H1 (cell line): ENCODE measurements around the gene NAV3. TPM values are rescaled to one million over a fixed set of nuclear protein-coding genes. Genes with fewer than 3 reads are reported as not detected.

Experiments
- CTCF ChIA-PET: fragments of 300-600 bp; sonication (Branson Sonifier 250); formaldehyde crosslinking; loops from one replicate; lab custom pipeline; 2021; ENCODE audit not compliant: partially characterized antibody; lab: Charles Lee
- POLR2A ChIA-PET: fragments of 300-600 bp; sonication (Branson Sonifier 250); formaldehyde crosslinking; loops from one replicate; lab custom pipeline; 2021; ENCODE audit warnings: inconsistent platforms; ENCODE audit not compliant: partially characterized antibody; lab: Charles Lee
- DNase-seq, 2 experiments: peaks; one replicate each; pipeline versions ENCODE4 v3.0.0 to v3.0.0-alpha.2; 2010 to 2022; ENCODE audit warnings: low spot score in 2 of 2, low read depth in 1 of 2, mixed read lengths in 1 of 2
- FAIRE-seq: peaks from 2 replicates; lab custom pipeline; 2011; peaks lifted over from hg19 to GRCh38; lab: Jason Lieb, UNC
- H2AFZ ChIP-seq: 2 replicates; pipeline ENCODE4 v1.8.1; 2012; ENCODE audit warnings: low read length, inconsistent platforms
- H2AK5ac ChIP-seq: 2 replicates; pipeline ENCODE4 v1.6.1; 2013; ENCODE audit warnings: low read depth, low read length
- H2BK120ac ChIP-seq: replicated peaks from 2 replicates; pipeline ENCODE3; 2013; ENCODE audit warnings: low read depth, low read length, inconsistent platforms
- H2BK12ac ChIP-seq: 2 replicates; pipeline ENCODE4 v1.6.1; 2013; ENCODE audit warnings: low read depth, low read length
- H2BK15ac ChIP-seq: 2 replicates; pipeline ENCODE4 v1.6.1; 2013; ENCODE audit warnings: low read length
- H2BK20ac ChIP-seq: 2 replicates; pipeline ENCODE4 v1.6.1; 2013; ENCODE audit warnings: low read length
- H2BK5ac ChIP-seq: 2 replicates; pipeline ENCODE4 v1.6.1; 2013; ENCODE audit warnings: low read depth, low read length
- H3K14ac ChIP-seq: 2 replicates; pipeline ENCODE4 v1.6.1; 2013; ENCODE audit warnings: inconsistent platforms; ENCODE audit not compliant: insufficient read length
- H3K18ac ChIP-seq: 2 replicates; pipeline ENCODE4 v1.6.1; 2013; ENCODE audit warnings: low read length; ENCODE audit errors: extremely low read depth
- H3K23ac ChIP-seq: 2 replicates; pipeline ENCODE4 v1.6.1; 2013; ENCODE audit warnings: inconsistent platforms; ENCODE audit not compliant: insufficient read length
- H3K23me2 ChIP-seq: 2 replicates; pipeline ENCODE4 v1.6.1; 2013; ENCODE audit warnings: low read depth, low read length
- H3K27ac ChIP-seq: 2 replicates; pipeline ENCODE4 v1.6.1; 2011; ENCODE audit warnings: low read depth, low read length, inconsistent platforms
- H3K27me3 ChIP-seq, 4 experiments: replicated peaks in 1 of 4; 1 replicate in 1 of 4; 2 replicates in 3 of 4; pipeline versions ENCODE4 v1.6.1 to v1.8.1; 2011 to 2013; ENCODE audit warnings: low read length in 3 of 4, mild to moderate bottlenecking in 3 of 4, inconsistent platforms in 2 of 4, mixed read lengths in 2 of 4, moderate library complexity in 1 of 4; ENCODE audit not compliant: control insufficient read depth in 3 of 4, insufficient read depth in 3 of 4; ENCODE audit errors: extremely low read depth in 1 of 4
- H3K36me3 ChIP-seq, 4 experiments: 2 replicates each; pipeline versions ENCODE4 v1.6.1 to v1.8.1; 2011 to 2013; ENCODE audit warnings: mild to moderate bottlenecking in 4 of 4, low read length in 3 of 4, moderate library complexity in 2 of 4, control low read depth in 1 of 4, inconsistent platforms in 1 of 4; ENCODE audit not compliant: insufficient read depth in 4 of 4, control insufficient read depth in 2 of 4
- H3K4ac ChIP-seq: replicated peaks from 2 replicates; pipeline ENCODE3; 2013; ENCODE audit warnings: low read length, low read depth, mixed read lengths, inconsistent platforms; ENCODE audit not compliant: insufficient read length
- H3K4me1 ChIP-seq, 4 experiments: replicated peaks in 1 of 4; 1 replicate in 1 of 4; 2 replicates in 3 of 4; pipeline versions ENCODE4 v1.6.1 to v1.8.1; 2011 to 2013; ENCODE audit warnings: low read length in 3 of 4, inconsistent platforms in 2 of 4, mixed read lengths in 1 of 4; ENCODE audit not compliant: insufficient read depth in 4 of 4, control insufficient read depth in 3 of 4
- H3K4me2 ChIP-seq, 2 experiments: 2 replicates each; pipeline versions ENCODE4 v1.6.1 to v1.8.1; 2011 to 2013; ENCODE audit warnings: low read depth in 2 of 2, low read length in 2 of 2, control low read depth in 1 of 2, inconsistent platforms in 1 of 2, mild to moderate bottlenecking in 1 of 2; ENCODE audit not compliant: insufficient read depth in 1 of 2
- H3K4me3 ChIP-seq, 4 experiments: fragments of 200-600, 300-600 bp in 1 of 4; sonication (generic), shearing (Covaris generic), sonication (Bioruptor Twin) in 1 of 4; 2 replicates each; pipeline versions ENCODE4 v1.5.1 to v1.8.1; 2011 to 2016; ENCODE audit warnings: low read length in 4 of 4, low read depth in 3 of 4, control low read depth in 2 of 4, inconsistent platforms in 2 of 4, mild to moderate bottlenecking in 2 of 4, mixed read lengths in 1 of 4, moderate library complexity in 1 of 4; ENCODE audit not compliant: insufficient read depth in 2 of 4; ENCODE audit errors: extremely low read depth in 1 of 4
- H3K56ac ChIP-seq: replicated peaks from 2 replicates; pipeline ENCODE3; 2013; ENCODE audit warnings: low read depth, mild to moderate bottlenecking, mixed read lengths, low read length, inconsistent platforms; ENCODE audit not compliant: insufficient read length
- H3K79me1 ChIP-seq: 2 replicates; pipeline ENCODE4 v1.6.1; 2013; ENCODE audit warnings: low read depth, low read length, control low read depth
- H3K79me2 ChIP-seq, 2 experiments: 2 replicates each; pipeline versions ENCODE4 v1.6.1 to v1.8.1; 2012 to 2013; ENCODE audit warnings: low read length in 2 of 2, mild to moderate bottlenecking in 2 of 2, inconsistent platforms in 1 of 2; ENCODE audit not compliant: insufficient read depth in 2 of 2, control insufficient read depth in 1 of 2
- H3K9ac ChIP-seq, 4 experiments: replicated peaks in 1 of 4; 1 replicate in 1 of 4; 2 replicates in 3 of 4; pipeline versions ENCODE4 v1.6.1 to v1.8.1; 2011 to 2013; ENCODE audit warnings: low read depth in 3 of 4, low read length in 3 of 4, control low read depth in 2 of 4, mild to moderate bottlenecking in 2 of 4, moderate library complexity in 2 of 4, inconsistent platforms in 1 of 4; ENCODE audit errors: extremely low read depth in 1 of 4
- H3K9me3 ChIP-seq, 2 experiments: 2 replicates each; pipeline versions ENCODE4 v1.6.1 to v1.8.1; 2012 to 2013; ENCODE audit warnings: mild to moderate bottlenecking in 2 of 2, moderate library complexity in 2 of 2, control low read depth in 1 of 2, inconsistent platforms in 1 of 2, low read depth in 1 of 2, low read length in 1 of 2, mixed read lengths in 1 of 2; ENCODE audit not compliant: insufficient read depth in 2 of 2
- H4K20me1 ChIP-seq, 2 experiments: replicated peaks in 1 of 2; 2 replicates each; pipeline versions ENCODE3 to v1.8.1; 2011 to 2013; ENCODE audit warnings: inconsistent platforms in 2 of 2, low read length in 2 of 2, mild to moderate bottlenecking in 1 of 2; ENCODE audit not compliant: insufficient read depth in 2 of 2, control insufficient read depth in 1 of 2
- H4K5ac ChIP-seq: 2 replicates; pipeline ENCODE4 v1.6.1; 2013; ENCODE audit warnings: low read length, low read depth, mixed read lengths, inconsistent platforms; ENCODE audit not compliant: insufficient read length
- H4K8ac ChIP-seq: 2 replicates; pipeline ENCODE4 v1.8.0; 2013; ENCODE audit warnings: mild to moderate bottlenecking, moderate library complexity, low read length, inconsistent platforms; ENCODE audit not compliant: insufficient read depth; ENCODE audit errors: extremely low read depth
- H4K91ac ChIP-seq: replicated peaks from 2 replicates; pipeline ENCODE3; 2013; ENCODE audit warnings: low read length, mixed read lengths, inconsistent platforms; ENCODE audit not compliant: insufficient read length
- CTCF ChIP-seq, 3 experiments: IDR thresholded peaks; 1 replicate in 2 of 3; 2 replicates in 1 of 3; pipeline versions ENCODE4 v1.5.1 to v1.6.1; 2011; ENCODE audit warnings: low read length in 3 of 3, mild to moderate bottlenecking in 3 of 3, inconsistent platforms in 2 of 3, low read depth in 1 of 3, moderate library complexity in 1 of 3; ENCODE audit not compliant: insufficient read depth in 1 of 3; ENCODE audit errors: control extremely low read depth in 1 of 3
- RAD21 ChIP-seq, 2 experiments: IDR thresholded peaks in 1 of 2; conservative IDR thresholded peaks in 1 of 2; 2 replicates each; pipeline ENCODE4 v1.6.1; 2011; ENCODE audit warnings: low read depth in 2 of 2, low read length in 2 of 2, improper control_type of control experiment in 1 of 2, inconsistent platforms in 1 of 2, mild to moderate bottlenecking in 1 of 2, moderate library complexity in 1 of 2
- RXRA ChIP-seq: IDR thresholded peaks from 2 replicates; pipeline ENCODE4 v1.6.1; 2011; ENCODE audit warnings: low read depth, mild to moderate bottlenecking, low read length, moderate library complexity; ENCODE audit not compliant: insufficient read depth
- WGBS, 2 experiments: shearing (Covaris generic) in 1 of 2; methylation state at CpG; one replicate each; pipeline versions ENCODE4 v1.1.6 to v1.1.7; 2013 to 2015; ENCODE audit warnings: low lambda C conversion rate in 2 of 2, mixed read lengths in 2 of 2, inconsistent platforms in 1 of 2, low coverage in 1 of 2, missing lambda C conversion rate in 1 of 2; ENCODE audit not compliant: insufficient replicate concordance in 2 of 2, insufficient coverage in 1 of 2, insufficient read length in 1 of 2; ENCODE audit errors: extremely low coverage in 1 of 2, missing lambda C conversion rate in 1 of 2; 5-methylcytosine and 5-hydroxymethylcytosine counted together
- polyA plus RNA-seq, 7 experiments: library from polyadenylated mRNA; depleted of rRNA in 3 of 7; stranded (reverse) in 5 of 7; unstranded in 2 of 7; fragments of >200 nt in 5 of 7; fragments of 200-250 nt in 2 of 7; gene quantifications; 1 replicate in 5 of 7; 2 replicates in 1 of 7; 4 replicates in 1 of 7; pipeline versions ENCODE4 v1.2.1 to v1.2.3, GENCODE V29; 2011 to 2013; ENCODE audit warnings: missing spikeins in 2 of 7, mixed read lengths in 2 of 7
- total RNA-seq: library from RNA; stranded (reverse); fragmentation: NEBNext Ultra II Directional; extraction: Animal tissue kit (Norgen Biotek cat#: 25700); gene quantifications from 2 replicates; pipeline ENCODE4 v1.2.1, GENCODE V29; 2021

Gene NAV3
- total and polyA plus RNA-seq, 2 of the 8 experiments (the other 6 are each of a cell fraction or from before 2014, with no cell fraction given): 0.47 to 5.0 TPM

- H3K9ac ChIP-seq: no peak overlapping the region
- CTCF ChIA-PET: interaction anchor here (0.6 to 3.4 kb wide), 14 partner anchors 10 to 396 kb away, joined by 3 to 12 read pairs (median 5); no protein-coding TSS in a partner anchor
- no peak overlapping the region for H2BK120ac ChIP-seq
- no peak overlapping the region for H2AFZ ChIP-seq
- H3K14ac ChIP-seq: no peak overlapping the region
- no peaks in the 10 kb centered on the region for H3K79me1 ChIP-seq
- H3K4me3 ChIP-seq: no peak overlapping the region
- H2BK20ac ChIP-seq: no peak overlapping the region
- 91% methylated on average over 6 of the region's 6 CpGs; no CpG with 5 or more reads in 1 of the 2 experiments for WGBS, 2 experiments
- POLR2A ChIA-PET: no interaction called here
- H3K4me2 ChIP-seq: no peak overlapping the region
- no peak overlapping the region for H2BK12ac ChIP-seq
- no peaks in the 10 kb centered on the region for H3K4me1 ChIP-seq
- DNase-seq (no peak), FAIRE-seq (no peak)
- no peaks in the 10 kb centered on the region for H3K36me3 ChIP-seq
- H4K91ac ChIP-seq: no peak overlapping the region
- H4K5ac ChIP-seq: no peak overlapping the region
- H3K4ac ChIP-seq: no peak overlapping the region
- no peaks in the 10 kb centered on the region for H3K23me2 ChIP-seq
- H3K23ac ChIP-seq: no peak overlapping the region
- no peaks in the 10 kb centered on the region for H3K79me2 ChIP-seq
- H3K18ac ChIP-seq: no peak overlapping the region
- H4K8ac ChIP-seq: no peak overlapping the region
- no peak overlapping the region for H3K56ac ChIP-seq
- TF ChIP-seq CTCF (IDR thresholded peaks at IDR 0.05; ENCODE audit: control extremely low read depth in 1 of 3, insufficient read depth in 1 of 3, low read depth in 1 of 3, low read length in 3 of 3) (peak in 1 of 3 experiments; percentile 3; a peak in 2 of 4 replicates), RAD21 (IDR thresholded peaks at IDR 0.05 in 1 of 2, conservative IDR thresholded peaks at IDR 0.05 in 1 of 2; ENCODE audit: low read depth in 2 of 2, low read length in 2 of 2) (peak in 1 of 2 experiments; percentile 40; a peak in 3 of 4 replicates), RXRA (no peak)
- no peaks in the 10 kb centered on the region for H3K27me3 ChIP-seq
- no peak overlapping the region for H2BK5ac ChIP-seq
- no peaks in the 10 kb centered on the region for H3K9me3 ChIP-seq
- H2AK5ac ChIP-seq: no peak overlapping the region
- H4K20me1 ChIP-seq: no peaks in the 10 kb centered on the region
- H2BK15ac ChIP-seq: no peak overlapping the region
- no peak overlapping the region for H3K27ac ChIP-seq
These were observed 290.3 kb downstream of the NAV3 start for GRCh38 chr12:78120866-78121560.
